Transverse colon (tissue), 4 donors: Measurements from ENCODE around the gene ITGB8. TPM values are rescaled to one million over a fixed set of nuclear protein-coding genes. Genes with fewer than 3 reads are reported as not detected.
"Not testable (repeated sequence)": the region's sequence is repeated elsewhere in the genome, so short reads cannot be mapped to it uniquely, and the experiment has no call there.

Experiments
- DNase-seq: peaks from one replicate; pipeline ENCODE4 v3.0.0-alpha.2; 2019
- H3K27ac ChIP-seq, 4 donors: fragments of 200-600 bp; sonication (generic); 2 replicates each; pipeline ENCODE4 v1.5.1; 2016 to 2018; ENCODE audit warnings: inconsistent platforms in 4 of 4
- H3K27me3 ChIP-seq: fragments of 200-600 bp; sonication (generic); 2 replicates; pipeline ENCODE4 v1.5.1; 2017; ENCODE audit warnings: inconsistent platforms
- H3K36me3 ChIP-seq, 4 donors: fragments of 200-600 bp; sonication (generic); 2 replicates each; pipeline ENCODE4 v1.5.1; 2017 to 2019; ENCODE audit warnings: inconsistent platforms in 4 of 4
- H3K4me1 ChIP-seq, 4 donors: fragments of 200-600 bp; sonication (generic); 2 replicates each; pipeline ENCODE4 v1.5.1; 2017 to 2020; ENCODE audit warnings: inconsistent platforms in 4 of 4
- H3K4me3 ChIP-seq, 4 donors: fragments of 200-600 bp; sonication (generic); 1 replicate in 1 of 4; 2 replicates in 3 of 4; pipeline versions ENCODE4 v1.5.1 to v1.6.1; 2017 to 2019; ENCODE audit warnings: inconsistent platforms in 4 of 4
- H3K9me3 ChIP-seq, 2 donors: fragments of 200-600 bp; sonication (generic); 2 replicates each; pipeline ENCODE4 v1.5.1; 2017 to 2019; ENCODE audit warnings: inconsistent platforms in 2 of 2
- EP300 ChIP-seq: sonication (generic); formaldehyde crosslinking; IDR thresholded peaks from one replicate; pipeline ENCODE4 v1.6.1; 2017; ENCODE audit warnings: antibody characterized with exemption, low read depth
- POLR2A ChIP-seq: fragments of 450-650 bp; IDR thresholded peaks from one replicate; pipeline ENCODE4 v1.6.1; 2016; ENCODE audit warnings: antibody characterized with exemption, mild to moderate bottlenecking, moderate library complexity
- POLR2AphosphoS5 ChIP-seq, 3 donors: sonication (generic); formaldehyde crosslinking; IDR thresholded peaks; one replicate each; pipeline ENCODE4 v1.6.1; 2016; ENCODE audit warnings: antibody characterized with exemption in 3 of 3
- WGBS, 2 donors: methylation state at CpG; one replicate each; pipeline ENCODE4 v1.1.5; 2018; ENCODE audit warnings: low coverage in 1 of 2; 5-methylcytosine and 5-hydroxymethylcytosine counted together
- in situ Hi-C, 4 donors: fragments of 200-750 bp; cut with MboI; loops; one replicate each; pipeline versions ENCODE4 v1.15.0 to v1.15.1; 2017; ENCODE audit warnings: low sequenced_read_pairs in 3 of 4, low pct_ligation_motif_present in 1 of 4, low pct_unique_long_range_greater_than_20kb in 1 of 4
- intact Hi-C: fragments of 100-400 bp; cut with DNase I; formaldehyde crosslinking; loops from one replicate; pipeline ENCODE4 v1.15.1; 2023; ENCODE audit warnings: low total_unique reads
- total RNA-seq, 4 donors: library from RNA; depleted of rRNA; stranded (reverse); fragments of >200 nt; gene quantifications; one replicate each; pipeline ENCODE4 v1.1.0, GENCODE V29; 2016
- TF ChIP-seq, protein P1 (sequence below), 5 experiments: fragments of 200-600 bp in 3 of 5; fragments of 450-650 bp in 2 of 5; sonication (generic) in 3 of 5; IDR thresholded peaks; 1 replicate in 2 of 5; 2 replicates in 3 of 5; pipeline ENCODE4 v1.5.1; 2016 to 2017; ENCODE audit warnings: antibody characterized with exemption in 5 of 5, inconsistent platforms in 3 of 5, mild to moderate bottlenecking in 2 of 5, moderate library complexity in 1 of 5

The ITGB8 gene
- total RNA-seq, 4 donors from 2014 or later, result 3.0 to 14.0 (median 8.6) TPM

DNA sequence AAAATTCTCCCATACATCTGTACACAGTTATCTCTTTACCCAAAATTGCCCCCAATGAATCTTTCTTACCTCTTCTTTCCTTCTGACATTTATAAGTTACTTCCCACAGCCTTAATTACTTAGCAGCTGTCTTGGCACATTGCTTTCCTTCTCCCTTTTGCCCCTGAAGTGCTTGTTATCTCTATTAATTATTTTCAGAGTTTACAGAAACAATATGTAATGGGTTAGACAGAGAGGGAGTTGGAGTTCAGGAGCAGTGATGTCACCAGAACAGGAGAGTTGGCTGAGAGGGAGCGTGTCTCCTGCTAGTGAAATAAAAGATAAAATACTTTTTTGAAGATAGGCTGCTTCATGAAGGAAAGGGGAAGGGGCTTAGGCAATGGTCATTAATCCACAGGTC lies 57.4 kb downstream of the ITGB8 start:
- Histone ChIP-seq H3K4me1 (peaks cover 0 to 7% (median 2%) of the 10 kb centered on the region in 4 donors), H3K27me3 (no peaks in the 10 kb centered on the region), H3K4me3 (no peak overlapping the region), H3K36me3 (peaks cover 0 to 6% (median 0%) of the 10 kb centered on the region in 4 donors), H3K27ac (no peak overlapping the region), H3K9me3 (no peaks in the 10 kb centered on the region)
- 93 to 94% methylated on average over 1 of the region's 1 CpG for WGBS, 2 donors
- intact Hi-C loops, result no loop called here
- in situ Hi-C loops, result no loop called here
- no peak for DNase-seq
- TF ChIP-seq POLR2A, result no peak
- no peak for TF ChIP-seq POLR2AphosphoS5 (IDR thresholded peaks at IDR 0.05)
- TF ChIP-seq, protein P1, sequence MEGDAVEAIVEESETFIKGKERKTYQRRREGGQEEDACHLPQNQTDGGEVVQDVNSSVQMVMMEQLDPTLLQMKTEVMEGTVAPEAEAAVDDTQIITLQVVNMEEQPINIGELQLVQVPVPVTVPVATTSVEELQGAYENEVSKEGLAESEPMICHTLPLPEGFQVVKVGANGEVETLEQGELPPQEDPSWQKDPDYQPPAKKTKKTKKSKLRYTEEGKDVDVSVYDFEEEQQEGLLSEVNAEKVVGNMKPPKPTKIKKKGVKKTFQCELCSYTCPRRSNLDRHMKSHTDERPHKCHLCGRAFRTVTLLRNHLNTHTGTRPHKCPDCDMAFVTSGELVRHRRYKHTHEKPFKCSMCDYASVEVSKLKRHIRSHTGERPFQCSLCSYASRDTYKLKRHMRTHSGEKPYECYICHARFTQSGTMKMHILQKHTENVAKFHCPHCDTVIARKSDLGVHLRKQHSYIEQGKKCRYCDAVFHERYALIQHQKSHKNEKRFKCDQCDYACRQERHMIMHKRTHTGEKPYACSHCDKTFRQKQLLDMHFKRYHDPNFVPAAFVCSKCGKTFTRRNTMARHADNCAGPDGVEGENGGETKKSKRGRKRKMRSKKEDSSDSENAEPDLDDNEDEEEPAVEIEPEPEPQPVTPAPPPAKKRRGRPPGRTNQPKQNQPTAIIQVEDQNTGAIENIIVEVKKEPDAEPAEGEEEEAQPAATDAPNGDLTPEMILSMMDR (IDR thresholded peaks at IDR 0.05), result no peak
- TF ChIP-seq EP300, result no peak

- H3K27me3 ChIP-seq, H3K4me3 ChIP-seq, in situ Hi-C loops, H3K27ac ChIP-seq, H3K9me3 ChIP-seq, H3K36me3 ChIP-seq, intact Hi-C loops, DNase-seq: not testable (repeated sequence)
- peaks cover 0 to 13% (median 2%) of the 10 kb centered on the region in 4 donors for H3K4me1 ChIP-seq
- WGBS, 2 donors, result 68 to 71% methylated on average over 2 of the region's 2 CpGs
Measured at GRCh38 chr7:20389192-20389591, 58.5 kb downstream of the ITGB8 start.

- 40 to 46% methylated on average over 1 to 2 of the region's 2 CpGs for WGBS, 2 donors
- no peaks in the 10 kb centered on the region for H3K27me3 ChIP-seq
- H3K9me3 ChIP-seq, result no peaks in the 10 kb centered on the region
- H3K36me3 ChIP-seq, result no peaks in the 10 kb centered on the region
- no peak overlapping the region for H3K4me3 ChIP-seq
- in situ Hi-C loops (no loop called here), intact Hi-C loops (no loop called here)
- peaks cover 0 to 13% (median 2%) of the 10 kb centered on the region in 4 donors for H3K4me1 ChIP-seq
- peak overlapping the region in 1 of 4 donors; percentile 23 for H3K27ac ChIP-seq
- DNase-seq, result no peak
- TF ChIP-seq EP300 (no peak), POLR2AphosphoS5 (IDR thresholded peaks at IDR 0.05) (no peak), POLR2A (no peak)
- TF ChIP-seq, protein P1 (IDR thresholded peaks at IDR 0.05), result no peak
Measured at GRCh38 chr7:20393021-20393610, 62.4 kb downstream of the ITGB8 start.

DNA sequence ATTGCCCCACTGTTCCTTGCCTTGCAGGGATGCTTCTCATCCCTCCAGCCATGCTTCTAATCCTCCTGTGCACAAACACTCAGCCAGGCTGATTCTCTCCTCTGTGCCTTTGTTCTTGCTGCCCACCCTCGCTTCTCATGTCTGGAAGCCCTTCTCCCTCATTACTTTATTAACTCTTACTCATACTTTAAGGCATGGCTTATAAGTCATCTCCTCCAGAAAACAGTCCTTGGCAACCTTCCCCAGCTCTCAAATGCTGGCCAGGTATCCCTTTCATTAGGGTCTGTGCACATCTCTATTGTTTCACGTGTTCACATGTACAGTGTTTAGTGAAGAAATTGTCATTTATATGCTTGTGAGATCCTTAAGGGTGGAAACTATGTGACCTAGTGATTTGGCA lies 62.9 kb downstream of the ITGB8 start:
- no peaks in the 10 kb centered on the region for H3K27me3 ChIP-seq
- peaks cover 0 to 13% (median 2%) of the 10 kb centered on the region in 4 donors for H3K4me1 ChIP-seq
- no peak overlapping the region for H3K4me3 ChIP-seq
- intact Hi-C loops (no loop called here), in situ Hi-C loops (no loop called here)
- WGBS, 2 donors, result 82 to 83% methylated on average over 2 of the region's 2 CpGs
- no peak for TF ChIP-seq POLR2AphosphoS5 (IDR thresholded peaks at IDR 0.05)
- TF ChIP-seq, protein P1 (IDR thresholded peaks at IDR 0.05), result no peak
- no peaks in the 10 kb centered on the region for H3K36me3 ChIP-seq
- H3K27ac ChIP-seq, result no peak overlapping the region
- no peaks in the 10 kb centered on the region for H3K9me3 ChIP-seq
- DNase-seq, result no peak

GRCh38 chr7:20394284-20394683 lies 63.6 kb downstream of the ITGB8 start:
- no peaks in the 10 kb centered on the region for H3K27me3 ChIP-seq
- in situ Hi-C loops (no loop called here), intact Hi-C loops (no loop called here)
- no peak overlapping the region for H3K27ac ChIP-seq
- 90 to 94% methylated on average over 3 of the region's 3 CpGs for WGBS, 2 donors
- no peaks in the 10 kb centered on the region for H3K36me3 ChIP-seq
- TF ChIP-seq, protein P1 (IDR thresholded peaks at IDR 0.05), result no peak
- TF ChIP-seq EP300, result no peak
- no peak for TF ChIP-seq POLR2AphosphoS5 (IDR thresholded peaks at IDR 0.05)
- no peak for TF ChIP-seq POLR2A
- no peak for DNase-seq
- H3K4me3 ChIP-seq, result no peak overlapping the region
- H3K9me3 ChIP-seq, result no peaks in the 10 kb centered on the region
- peaks cover 0 to 13% (median 2%) of the 10 kb centered on the region in 4 donors for H3K4me1 ChIP-seq
